Right lobe of liver (tissue), 4 donors: ENCODE results near the gene PTPRM.

ENCODE experiments used
- POLR2A ChIP-seq: fragments of 450-650 bp; IDR thresholded peaks from one replicate; pipeline ENCODE4 v1.6.1; 2017; ENCODE audit warnings: antibody characterized with exemption, mild to moderate bottlenecking
- TF ChIP-seq, protein P1 (sequence below), 4 donors: fragments of 200-600 bp in 3 of 4; fragments of 450-650 bp in 1 of 4; IDR thresholded peaks; one replicate each; pipeline versions ENCODE4 v1.5.1 to v1.8.0; 2016 to 2022; ENCODE audit warnings: antibody characterized with exemption in 4 of 4, mild to moderate bottlenecking in 2 of 4
- donor health status: DM: no; HTN: no; CAD: no.
- donor health status: DM: no; HTN: no; CAD: no.
- donor health status: DM: no; HTN: yes; CAD: no.

DNA sequence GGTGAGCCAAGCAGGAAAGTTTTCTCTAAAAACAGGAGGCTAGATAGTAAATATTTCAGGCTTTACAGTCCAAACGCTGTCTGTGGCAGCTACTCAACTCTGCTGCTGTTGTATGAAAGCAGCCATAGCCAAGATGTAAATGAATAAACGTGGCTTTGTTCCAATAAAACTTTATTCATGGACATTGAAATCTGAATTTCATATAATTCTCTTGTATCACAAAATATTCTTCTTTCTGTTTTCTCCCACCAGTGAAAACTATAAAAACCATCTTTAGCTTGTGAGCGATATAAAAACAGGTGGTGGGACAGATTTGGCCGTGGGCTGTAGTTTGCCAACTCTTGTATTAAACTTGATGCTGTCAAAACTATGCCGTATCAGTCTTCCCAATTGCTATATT is 333.0 kb downstream of the PTPRM start:
- TF ChIP-seq, protein P1, sequence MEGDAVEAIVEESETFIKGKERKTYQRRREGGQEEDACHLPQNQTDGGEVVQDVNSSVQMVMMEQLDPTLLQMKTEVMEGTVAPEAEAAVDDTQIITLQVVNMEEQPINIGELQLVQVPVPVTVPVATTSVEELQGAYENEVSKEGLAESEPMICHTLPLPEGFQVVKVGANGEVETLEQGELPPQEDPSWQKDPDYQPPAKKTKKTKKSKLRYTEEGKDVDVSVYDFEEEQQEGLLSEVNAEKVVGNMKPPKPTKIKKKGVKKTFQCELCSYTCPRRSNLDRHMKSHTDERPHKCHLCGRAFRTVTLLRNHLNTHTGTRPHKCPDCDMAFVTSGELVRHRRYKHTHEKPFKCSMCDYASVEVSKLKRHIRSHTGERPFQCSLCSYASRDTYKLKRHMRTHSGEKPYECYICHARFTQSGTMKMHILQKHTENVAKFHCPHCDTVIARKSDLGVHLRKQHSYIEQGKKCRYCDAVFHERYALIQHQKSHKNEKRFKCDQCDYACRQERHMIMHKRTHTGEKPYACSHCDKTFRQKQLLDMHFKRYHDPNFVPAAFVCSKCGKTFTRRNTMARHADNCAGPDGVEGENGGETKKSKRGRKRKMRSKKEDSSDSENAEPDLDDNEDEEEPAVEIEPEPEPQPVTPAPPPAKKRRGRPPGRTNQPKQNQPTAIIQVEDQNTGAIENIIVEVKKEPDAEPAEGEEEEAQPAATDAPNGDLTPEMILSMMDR (IDR thresholded peaks at IDR 0.05): no peak
- TF ChIP-seq POLR2A: no peak
